ENCODE data around the gene FBXO9. TPM values are rescaled to one million over a fixed set of nuclear protein-coding genes. Genes with fewer than 3 reads are reported as not detected.

The FBXO9 gene
- 41.9 and 51.5 TPM in 2 replicates for total RNA-seq

GRCh38 chr6:53065266-53066076 lies at the start of gene FBXO9:
Gene FBXO9, plus strand, starts transcription at chr6:53065404. Its CDS starts 386 bp downstream, at chr6:53065790.

GRCh38 chr6:53148684-53149083 lies 83.5 kb downstream of the FBXO9 start, which contains the start of gene GCM1:
Gene GCM1, minus strand, starts transcription at chr6:53148841. Its CDS starts 3,209 bp downstream, at chr6:53145632.

Other genes starting within 250 kb of the FBXO9 start
- not detected in 2 replicates for gene GSTA5, start 224.6 kb upstream of the FBXO9 start, total RNA-seq
- 0.19 TPM in 1 of 2 replicates, not detected in the other for gene GSTA3, start 155.7 kb upstream of the FBXO9 start, total RNA-seq
- 32.6 and 62.7 TPM in 2 replicates for gene GSTA4, start 70.1 kb upstream of the FBXO9 start, total RNA-seq
- gene CILK1, start 3.6 kb upstream of the FBXO9 start, total RNA-seq: 6.3 and 18.9 TPM in 2 replicates
- not detected in 2 replicates for gene GCM1, start 83.4 kb downstream of the FBXO9 start, total RNA-seq

Measured in aortic smooth muscle cell (primary cell).